Astrocyte (in vitro differentiated cells and primary cell): ENCODE results near the gene CCDC178.

Experiments used
- CTCF ChIP-seq: IDR thresholded peaks from 2 replicates; pipeline ENCODE4 v1.5.1; 2011; ENCODE audit warnings: low read depth, mild to moderate bottlenecking, inconsistent platforms, low read length, moderate library complexity; ENCODE audit not compliant: insufficient read depth
- EZH2 ChIP-seq: IDR thresholded peaks from 2 replicates; pipeline ENCODE4 v1.6.1; 2012; ENCODE audit warnings: mild to moderate bottlenecking, low read length, inconsistent platforms; ENCODE audit not compliant: insufficient read depth

GRCh38 chr18:32937597-32937996 is 502.9 kb downstream of the CCDC178 start:
- TF ChIP-seq CTCF (no peak), EZH2 (no peak)
